Keratinocyte (primary cell): ENCODE results near the gene GLI3. TPM values are rescaled to one million over a fixed set of nuclear protein-coding genes. Genes with fewer than 3 reads are reported as not detected.

Experiments used
- DNase-seq: peaks from one replicate; pipeline ENCODE4 v3.0.0-alpha.2; 2011; ENCODE audit warnings: low read depth, missing footprints, low spot score
- FAIRE-seq: peaks from 2 replicates; lab custom pipeline; 2011; peaks lifted over from hg19 to GRCh38; lab: Jason Lieb, UNC
- H2AFZ ChIP-seq: 2 replicates; pipeline ENCODE4 v1.6.0; 2012; ENCODE audit warnings: low read length, control low read depth, inconsistent platforms; ENCODE audit not compliant: control insufficient read depth
- H3K27ac ChIP-seq: 2 replicates; pipeline ENCODE4 v1.5.1; 2011; ENCODE audit warnings: low read length; ENCODE audit not compliant: control insufficient read depth, insufficient read depth
- H3K27me3 ChIP-seq: 3 replicates; pipeline ENCODE4 v1.6.0; 2011; ENCODE audit warnings: low read length; ENCODE audit not compliant: control insufficient read depth, insufficient read depth; ENCODE audit errors: extremely low read depth
- H3K36me3 ChIP-seq, 2 experiments: 2 replicates in 1 of 2; 3 replicates in 1 of 2; pipeline ENCODE4 v1.5.1; 2011; ENCODE audit warnings: low read length in 2 of 2, mild to moderate bottlenecking in 1 of 2; ENCODE audit not compliant: control insufficient read depth in 2 of 2, insufficient read depth in 2 of 2; ENCODE audit errors: extremely low read depth in 1 of 2
- H3K4me1 ChIP-seq: 3 replicates; pipeline ENCODE4 v1.5.1; 2011; ENCODE audit warnings: low read length; ENCODE audit not compliant: control insufficient read depth, insufficient read depth; ENCODE audit errors: extremely low read depth
- H3K4me2 ChIP-seq: 3 replicates; pipeline ENCODE4 v1.6.0; 2011; ENCODE audit warnings: low read depth, low read length; ENCODE audit not compliant: control insufficient read depth, insufficient read depth; ENCODE audit errors: extremely low read depth
- H3K4me3 ChIP-seq, 3 experiments: fragments of 200-600 bp in 1 of 3; sonication (generic) in 1 of 3; 2 replicates in 2 of 3; 3 replicates in 1 of 3; pipeline ENCODE4 v1.5.1; 2011 to 2016; ENCODE audit warnings: low read length in 3 of 3, mild to moderate bottlenecking in 3 of 3, control low read depth in 2 of 3, inconsistent platforms in 1 of 3, low read depth in 1 of 3, mixed read lengths in 1 of 3, mixed run types in 1 of 3, moderate library complexity in 1 of 3; ENCODE audit not compliant: control insufficient read depth in 2 of 3, insufficient read depth in 2 of 3; ENCODE audit errors: extremely low read depth in 1 of 3
- H3K79me2 ChIP-seq: 2 replicates; pipeline ENCODE4 v1.6.0; 2012; ENCODE audit warnings: low read length; ENCODE audit not compliant: control insufficient read depth, insufficient read depth
- H3K9ac ChIP-seq: 3 replicates; pipeline ENCODE4 v1.6.0; 2011; ENCODE audit warnings: low read length; ENCODE audit not compliant: control insufficient read depth, insufficient read depth; ENCODE audit errors: extremely low read depth
- H3K9me1 ChIP-seq: 3 replicates; pipeline ENCODE4 v1.6.0; 2011; ENCODE audit warnings: low read length; ENCODE audit not compliant: control insufficient read depth, insufficient read depth; ENCODE audit errors: extremely low read depth
- H3K9me3 ChIP-seq: 2 replicates; pipeline ENCODE4 v1.5.1; 2012; ENCODE audit warnings: low read depth, low read length; ENCODE audit not compliant: control insufficient read depth
- H4K20me1 ChIP-seq: 3 replicates; pipeline ENCODE4 v1.6.0; 2011; ENCODE audit warnings: low read length; ENCODE audit not compliant: control insufficient read depth, insufficient read depth; ENCODE audit errors: extremely low read depth
- EZH2 ChIP-seq: IDR thresholded peaks from one replicate; pipeline ENCODE4 v1.6.1; 2012; ENCODE audit warnings: inconsistent platforms, mild to moderate bottlenecking, low read length, moderate library complexity
- dilution Hi-C: fragments of 300-500 bp; cut with MboI; formaldehyde crosslinking; loops from one replicate; pipeline ENCODE4 v1.7.0; 2020; ENCODE audit warnings: low sequenced_read_pairs; ENCODE audit not compliant: extremely low pct_ligation_motif_present
- polyA plus RNA-seq, 5 experiments: library from polyadenylated mRNA; depleted of rRNA in 3 of 5; stranded (reverse) in 3 of 5; stranded (forward) in 1 of 5; unstranded in 1 of 5; fragments of >200 nt; gene quantifications; 1 replicate in 1 of 5; 2 replicates in 3 of 5; 3 replicates in 1 of 5; pipeline versions ENCODE4 v1.2.1 to v1.2.3, GENCODE V29; 2011 to 2012; ENCODE audit warnings: missing spikeins in 2 of 5, low read depth in 1 of 5, low replicate concordance in 1 of 5
- TF ChIP-seq, protein P1 (sequence below), 3 experiments: IDR thresholded peaks in 1 of 3; conservative IDR thresholded peaks in 1 of 3; optimal IDR thresholded peaks in 1 of 3; 2 replicates in 2 of 3; 3 replicates in 1 of 3; pipeline versions ENCODE3 to v1.5.1; 2011; ENCODE audit warnings: low read length in 3 of 3, mild to moderate bottlenecking in 3 of 3, moderate library complexity in 2 of 3, control low read depth in 1 of 3, inconsistent platforms in 1 of 3; ENCODE audit not compliant: insufficient read depth in 2 of 3; ENCODE audit errors: extremely low read depth in 1 of 3

GLI3 gene
- polyA plus RNA-seq, 1 donor (not counting 4 experiments of a cell fraction or from before 2014, with no cell fraction given) = 3.6 TPM

GRCh38 chr7:41999736-42000283 is 237.2 kb downstream of the GLI3 start:
- Histone ChIP-seq H3K4me3 (no peak overlapping the region), H4K20me1 (no peaks in the 10 kb centered on the region)

DNA sequence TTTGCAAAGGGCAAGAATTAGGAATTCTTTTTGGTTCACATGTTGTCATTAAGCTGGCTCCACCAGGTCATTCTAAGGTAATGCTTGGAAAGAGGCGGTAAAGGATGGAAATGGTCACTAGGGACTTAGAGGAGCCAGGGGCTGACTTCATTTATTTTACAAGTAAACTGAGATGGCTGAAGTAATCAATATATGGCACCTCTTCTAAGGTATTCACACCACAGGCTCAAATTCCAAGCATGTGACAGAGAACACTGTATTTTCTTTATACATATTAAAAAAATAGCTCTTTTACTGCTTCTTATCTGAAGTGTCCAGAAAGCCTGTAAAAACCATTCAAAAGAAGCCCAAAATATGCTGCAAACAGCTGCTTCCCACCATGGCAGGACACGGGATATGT is 239.0 kb downstream of the GLI3 start:
- Histone ChIP-seq H3K4me2 (no peak overlapping the region), H3K9ac (no peak overlapping the region), H3K9me1 (no peaks in the 10 kb centered on the region), H4K20me1 (no peaks in the 10 kb centered on the region), H3K79me2 (no peaks in the 10 kb centered on the region), H3K9me3 (no peaks in the 10 kb centered on the region), H2AFZ (no peak overlapping the region), H3K4me1 (peaks cover 30% of the 10 kb centered on the region), H3K4me3 (no peak overlapping the region), H3K36me3 (peaks cover 0 to 1% of the 10 kb centered on the region in 2 experiments), H3K27ac (no peak overlapping the region), H3K27me3 (no peaks in the 10 kb centered on the region)
- TF ChIP-seq, protein P1, sequence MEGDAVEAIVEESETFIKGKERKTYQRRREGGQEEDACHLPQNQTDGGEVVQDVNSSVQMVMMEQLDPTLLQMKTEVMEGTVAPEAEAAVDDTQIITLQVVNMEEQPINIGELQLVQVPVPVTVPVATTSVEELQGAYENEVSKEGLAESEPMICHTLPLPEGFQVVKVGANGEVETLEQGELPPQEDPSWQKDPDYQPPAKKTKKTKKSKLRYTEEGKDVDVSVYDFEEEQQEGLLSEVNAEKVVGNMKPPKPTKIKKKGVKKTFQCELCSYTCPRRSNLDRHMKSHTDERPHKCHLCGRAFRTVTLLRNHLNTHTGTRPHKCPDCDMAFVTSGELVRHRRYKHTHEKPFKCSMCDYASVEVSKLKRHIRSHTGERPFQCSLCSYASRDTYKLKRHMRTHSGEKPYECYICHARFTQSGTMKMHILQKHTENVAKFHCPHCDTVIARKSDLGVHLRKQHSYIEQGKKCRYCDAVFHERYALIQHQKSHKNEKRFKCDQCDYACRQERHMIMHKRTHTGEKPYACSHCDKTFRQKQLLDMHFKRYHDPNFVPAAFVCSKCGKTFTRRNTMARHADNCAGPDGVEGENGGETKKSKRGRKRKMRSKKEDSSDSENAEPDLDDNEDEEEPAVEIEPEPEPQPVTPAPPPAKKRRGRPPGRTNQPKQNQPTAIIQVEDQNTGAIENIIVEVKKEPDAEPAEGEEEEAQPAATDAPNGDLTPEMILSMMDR (optimal IDR thresholded peaks at IDR 0.05 in 1 of 3, IDR thresholded peaks at IDR 0.05 in 1 of 3, conservative IDR thresholded peaks at IDR 0.05 in 1 of 3; ENCODE audit: extremely low read depth in 1 of 3, insufficient read depth in 2 of 3, low read length in 3 of 3) = no peak
- TF ChIP-seq EZH2 = no peak
- DNase-seq (no peak), FAIRE-seq (no peak)
- dilution Hi-C loops = no loop called here

More at GRCh38 chr7:41999736-42000283, 237.2 kb downstream of the GLI3 start:
- TF ChIP-seq, protein P1 (optimal IDR thresholded peaks at IDR 0.05 in 1 of 3, IDR thresholded peaks at IDR 0.05 in 1 of 3, conservative IDR thresholded peaks at IDR 0.05 in 1 of 3; ENCODE audit: extremely low read depth in 1 of 3, insufficient read depth in 2 of 3, low read length in 3 of 3) = no peak
- TF ChIP-seq EZH2 = no peak
- no peak overlapping the region for H3K27ac ChIP-seq
- dilution Hi-C loops = no loop called here
- FAIRE-seq (no peak), DNase-seq (no peak)
- H3K4me2 ChIP-seq = no peak overlapping the region
- H3K9me1 ChIP-seq = no peaks in the 10 kb centered on the region
- H3K79me2 ChIP-seq = no peaks in the 10 kb centered on the region
- peaks cover 22% of the 10 kb centered on the region for H3K4me1 ChIP-seq
- no peak overlapping the region for H3K9ac ChIP-seq
- peaks cover 0 to 1% of the 10 kb centered on the region in 2 experiments for H3K36me3 ChIP-seq
- no peaks in the 10 kb centered on the region for H3K9me3 ChIP-seq
- no peaks in the 10 kb centered on the region for H3K27me3 ChIP-seq
- no peak overlapping the region for H2AFZ ChIP-seq
